ENCODE data around the gene CHAF1A.

DNA sequence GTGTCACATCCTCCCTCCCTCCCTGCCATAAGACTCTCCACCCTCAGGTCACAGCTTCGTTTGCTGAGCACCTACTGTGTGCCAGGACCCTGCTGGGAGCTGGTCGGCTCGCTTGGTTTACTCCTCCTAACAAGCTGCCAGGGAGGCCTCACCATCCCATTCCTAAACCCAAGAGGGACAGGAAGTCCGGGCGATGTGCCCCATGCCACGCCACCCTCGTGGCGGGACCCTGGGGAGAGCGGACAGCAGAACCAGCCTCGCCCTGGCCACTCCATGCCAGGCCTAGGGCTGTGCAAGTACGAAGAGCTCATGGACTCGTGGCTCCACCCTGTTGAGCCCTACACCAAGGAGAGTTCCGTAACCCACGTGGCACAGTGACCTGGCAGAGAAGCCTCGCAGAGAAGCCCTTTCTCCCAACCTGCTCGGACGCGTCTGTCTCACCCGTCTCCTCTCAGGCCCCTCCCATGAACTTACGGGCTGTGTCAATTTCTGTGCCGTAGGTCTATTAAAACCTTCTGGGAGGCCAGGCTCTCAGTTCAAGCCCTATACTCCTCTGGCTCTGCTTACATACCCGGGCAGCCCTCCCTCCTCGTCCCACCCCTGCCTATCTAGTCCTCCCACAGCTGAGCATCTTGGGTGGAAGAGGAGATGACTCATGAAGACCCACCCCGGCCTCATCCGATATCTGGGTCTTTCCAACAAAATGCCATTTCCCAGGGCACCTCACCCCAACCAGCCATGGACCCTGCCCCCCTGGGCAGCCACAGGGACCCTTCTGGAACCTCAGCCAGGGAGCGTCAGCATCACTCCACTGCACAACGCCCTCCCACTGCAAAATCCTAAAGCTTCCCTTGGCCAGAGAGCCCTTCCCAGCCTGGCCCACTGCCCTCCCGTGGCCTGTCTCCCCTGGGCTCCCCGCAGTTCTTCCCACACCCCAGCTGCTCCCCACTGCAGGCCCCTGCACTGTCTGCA, 52.6 kb downstream of the CHAF1A start:
- no peak for TF ChIP-seq EP300 (IDR thresholded peaks at IDR 0.05)
- no peak for TF ChIP-seq POLR2AphosphoS5 (IDR thresholded peaks at IDR 0.05)
- no peak for TF ChIP-seq POLR2A (IDR thresholded peaks at IDR 0.05)
